Osteocyte (in vitro differentiated cells): ENCODE results near the gene SAMD13. TPM values are rescaled to one million over a fixed set of nuclear protein-coding genes. Genes with fewer than 3 reads are reported as not detected.

Source experiments
- DNase-seq: peaks from one replicate; pipeline ENCODE4 v3.0.0; 2021; ENCODE audit warnings: mixed read lengths; ENCODE audit not compliant: unreplicated experiment; ENCODE audit errors: extremely low spot score
- H3K27ac Mint-ChIP-seq: one replicate; pipeline ENCODE4 v1.8.0; 2021; ENCODE audit warnings: mild to moderate bottlenecking, mixed read lengths; ENCODE audit not compliant: unreplicated experiment
- H3K27me3 Mint-ChIP-seq: one replicate; pipeline ENCODE4 v1.8.0; 2021; ENCODE audit warnings: mixed read lengths; ENCODE audit not compliant: unreplicated experiment
- H3K36me3 Mint-ChIP-seq: one replicate; pipeline ENCODE4 v1.8.0; 2021; ENCODE audit warnings: mixed read lengths; ENCODE audit not compliant: unreplicated experiment
- H3K4me1 Mint-ChIP-seq: one replicate; pipeline ENCODE4 v1.8.0; 2021; ENCODE audit warnings: mixed read lengths; ENCODE audit not compliant: unreplicated experiment
- H3K4me3 Mint-ChIP-seq: one replicate; pipeline ENCODE4 v1.8.0; 2021; ENCODE audit warnings: mild to moderate bottlenecking, moderate library complexity, mixed read lengths; ENCODE audit not compliant: unreplicated experiment
- H3K9me3 Mint-ChIP-seq: one replicate; pipeline ENCODE4 v1.8.0; 2021; ENCODE audit warnings: mixed read lengths; ENCODE audit not compliant: unreplicated experiment
- total RNA-seq: library from RNA; stranded (reverse); gene quantifications from 2 replicates; pipeline ENCODE4 v1.2.1, GENCODE V29; 2021
- TF ChIP-seq, protein P1 (sequence below): fragments of 200-600 bp; sonication (generic); IDR thresholded peaks from 2 replicates; pipeline ENCODE4 v1.5.0; 2021; ENCODE audit warnings: antibody characterized with exemption, mild to moderate bottlenecking, moderate library complexity

The SAMD13 gene
- total RNA-seq, 1 donor from 2014 or later, result 0.99 TPM

GRCh38 chr1:84265867-84266266 is 35.6 kb upstream of the SAMD13 start:
- no peak overlapping the region for H3K27ac Mint-ChIP-seq
- DNase-seq, result no peak
- TF ChIP-seq, protein P1, sequence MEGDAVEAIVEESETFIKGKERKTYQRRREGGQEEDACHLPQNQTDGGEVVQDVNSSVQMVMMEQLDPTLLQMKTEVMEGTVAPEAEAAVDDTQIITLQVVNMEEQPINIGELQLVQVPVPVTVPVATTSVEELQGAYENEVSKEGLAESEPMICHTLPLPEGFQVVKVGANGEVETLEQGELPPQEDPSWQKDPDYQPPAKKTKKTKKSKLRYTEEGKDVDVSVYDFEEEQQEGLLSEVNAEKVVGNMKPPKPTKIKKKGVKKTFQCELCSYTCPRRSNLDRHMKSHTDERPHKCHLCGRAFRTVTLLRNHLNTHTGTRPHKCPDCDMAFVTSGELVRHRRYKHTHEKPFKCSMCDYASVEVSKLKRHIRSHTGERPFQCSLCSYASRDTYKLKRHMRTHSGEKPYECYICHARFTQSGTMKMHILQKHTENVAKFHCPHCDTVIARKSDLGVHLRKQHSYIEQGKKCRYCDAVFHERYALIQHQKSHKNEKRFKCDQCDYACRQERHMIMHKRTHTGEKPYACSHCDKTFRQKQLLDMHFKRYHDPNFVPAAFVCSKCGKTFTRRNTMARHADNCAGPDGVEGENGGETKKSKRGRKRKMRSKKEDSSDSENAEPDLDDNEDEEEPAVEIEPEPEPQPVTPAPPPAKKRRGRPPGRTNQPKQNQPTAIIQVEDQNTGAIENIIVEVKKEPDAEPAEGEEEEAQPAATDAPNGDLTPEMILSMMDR, result no peak
- H3K4me1 Mint-ChIP-seq, result peaks cover 2% of the 10 kb centered on the region
- H3K4me3 Mint-ChIP-seq, result no peak overlapping the region
- no peaks in the 10 kb centered on the region for H3K36me3 Mint-ChIP-seq
- no peaks in the 10 kb centered on the region for H3K27me3 Mint-ChIP-seq
- no peaks in the 10 kb centered on the region for H3K9me3 Mint-ChIP-seq

- TF ChIP-seq, protein P1, result no peak
- no peak for DNase-seq
- Mint-ChIP-seq H3K9me3 (no peaks in the 10 kb centered on the region), H3K4me1 (peaks cover 10% of the 10 kb centered on the region), H3K27ac (no peak overlapping the region), H3K27me3 (no peaks in the 10 kb centered on the region), H3K4me3 (no peak overlapping the region), H3K36me3 (no peaks in the 10 kb centered on the region)
These were observed 34.8 kb upstream of the SAMD13 start for GRCh38 chr1:84266748-84267147.

DNA sequence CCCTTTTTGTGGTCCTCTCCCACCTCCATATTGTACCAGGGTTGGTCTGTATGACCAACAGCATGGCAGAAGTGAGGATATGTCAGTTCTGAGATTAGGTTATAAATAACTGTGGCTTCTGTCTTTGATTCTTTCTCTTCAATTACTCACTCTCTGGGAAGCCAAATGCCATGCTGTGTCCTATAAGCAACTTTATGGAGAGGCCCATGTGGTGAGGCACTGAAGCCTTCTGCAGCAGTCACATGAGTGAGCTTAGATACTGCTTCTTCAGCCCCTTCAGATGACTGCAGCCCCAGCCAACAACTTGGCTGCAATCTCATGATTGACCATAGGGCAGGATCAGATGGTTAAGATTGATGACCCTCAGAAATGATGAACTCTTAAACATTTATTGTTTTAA is 34.0 kb upstream of the SAMD13 start:
- no peak for DNase-seq
- Mint-ChIP-seq H3K4me1 (peaks cover 10% of the 10 kb centered on the region), H3K27ac (no peak overlapping the region), H3K27me3 (no peaks in the 10 kb centered on the region), H3K4me3 (no peak overlapping the region), H3K36me3 (no peaks in the 10 kb centered on the region), H3K9me3 (no peaks in the 10 kb centered on the region)
- TF ChIP-seq, protein P1, result no peak

DNA sequence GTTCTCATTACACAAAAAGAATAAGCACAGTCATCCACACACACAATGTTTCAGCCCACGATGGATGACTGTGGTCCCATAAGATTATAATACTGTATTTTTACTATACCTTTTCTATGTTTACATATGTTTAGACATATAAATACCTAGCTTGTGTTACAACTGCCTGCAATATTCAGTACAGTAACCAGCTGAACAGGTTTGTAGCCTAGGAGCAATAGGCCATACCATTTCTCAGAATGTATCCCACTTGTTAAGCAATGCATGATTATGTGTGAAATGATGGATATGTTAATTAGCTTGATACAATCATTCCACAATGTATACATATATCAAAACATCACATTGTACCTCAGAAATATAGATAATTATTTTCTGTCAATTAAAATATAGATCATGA is 33.2 kb upstream of the SAMD13 start:
- DNase-seq, result no peak
- H3K4me1 Mint-ChIP-seq, result peaks cover 10% of the 10 kb centered on the region
- H3K9me3 Mint-ChIP-seq, result no peaks in the 10 kb centered on the region
- H3K4me3 Mint-ChIP-seq, result no peak overlapping the region
- no peaks in the 10 kb centered on the region for H3K36me3 Mint-ChIP-seq
- H3K27ac Mint-ChIP-seq, result no peak overlapping the region
- no peaks in the 10 kb centered on the region for H3K27me3 Mint-ChIP-seq
- TF ChIP-seq, protein P1, result no peak

DNA sequence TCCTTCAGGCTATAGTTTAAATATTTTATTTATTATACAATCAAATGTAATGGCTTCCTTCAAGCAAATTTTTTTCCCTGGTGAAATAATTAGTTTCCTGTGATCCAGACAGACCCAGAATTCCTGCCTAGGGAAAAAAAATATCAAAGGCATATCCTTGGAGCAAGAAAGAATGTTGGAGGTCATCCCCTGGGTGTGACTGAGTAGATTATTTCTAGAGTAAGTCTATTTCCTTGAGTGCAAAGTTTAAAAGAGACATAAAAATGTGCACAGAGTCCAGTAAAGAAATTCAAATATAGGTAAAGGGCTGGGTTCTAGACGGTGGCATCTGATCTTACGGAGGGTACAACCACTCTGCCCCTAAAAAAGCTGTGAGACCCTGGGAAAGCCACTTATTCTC is 32.2 kb upstream of the SAMD13 start:
- H3K4me3 Mint-ChIP-seq, result no peak overlapping the region
- TF ChIP-seq, protein P1, result no peak
- H3K27ac Mint-ChIP-seq, result no peak overlapping the region
- peaks cover 10% of the 10 kb centered on the region for H3K4me1 Mint-ChIP-seq
- H3K36me3 Mint-ChIP-seq, result no peaks in the 10 kb centered on the region
- no peak for DNase-seq
- no peaks in the 10 kb centered on the region for H3K9me3 Mint-ChIP-seq
- H3K27me3 Mint-ChIP-seq, result no peaks in the 10 kb centered on the region
